ENCODE results near the gene TTC28.

TTC28 gene

GRCh38 chr22:28019881-28020861 lies 659.5 kb downstream of the TTC28 start:
- peak; percentile 78 for DNase-seq (ENCODE audit: low spot score)

DNA sequence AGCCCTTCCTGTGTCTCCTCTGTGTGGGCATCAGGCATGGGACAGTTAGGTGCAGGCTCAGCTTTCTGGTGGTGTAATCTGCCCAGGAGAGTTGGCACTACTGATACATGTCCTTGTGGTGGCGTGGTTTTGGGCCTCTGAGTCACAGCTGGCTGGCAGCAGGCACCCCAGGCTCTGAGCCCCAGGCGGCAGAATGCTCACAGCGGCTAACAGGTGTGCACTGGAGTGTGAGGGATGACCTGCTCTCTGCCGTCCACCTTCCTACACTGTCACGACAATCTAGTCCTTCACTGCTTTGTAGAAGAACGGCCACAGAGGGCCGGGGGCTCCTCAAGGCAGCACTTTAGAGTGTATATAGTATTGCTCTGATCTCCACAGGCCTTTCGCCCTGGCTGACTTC lies 660.3 kb downstream of the TTC28 start:
- DNase-seq (ENCODE audit: low spot score): no peak

DNA sequence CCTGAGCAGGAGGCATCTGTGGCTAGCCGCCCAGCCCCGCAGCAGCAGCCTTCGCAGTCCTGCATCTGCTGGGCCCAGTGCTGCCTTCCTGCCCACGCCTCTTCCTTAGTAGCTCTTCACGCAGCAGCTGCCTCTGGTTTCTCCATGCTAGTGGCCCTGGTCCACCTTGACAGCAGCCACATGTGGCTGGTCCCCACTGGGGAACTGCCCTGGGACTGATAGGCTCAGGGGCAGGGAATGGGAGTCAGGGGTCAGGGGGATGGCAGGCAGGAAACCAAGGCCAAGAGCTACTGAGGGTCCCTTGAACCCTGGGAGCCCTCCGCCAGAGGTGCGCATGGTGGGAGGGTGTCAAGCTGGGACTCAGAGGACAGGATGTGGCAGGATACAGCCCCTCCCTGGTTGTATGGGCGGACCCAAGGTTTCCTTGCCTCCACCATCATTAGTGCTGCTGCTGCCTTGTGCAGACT lies 661.1 kb downstream of the TTC28 start:
- no peak for DNase-seq (ENCODE audit: low spot score)

DNA sequence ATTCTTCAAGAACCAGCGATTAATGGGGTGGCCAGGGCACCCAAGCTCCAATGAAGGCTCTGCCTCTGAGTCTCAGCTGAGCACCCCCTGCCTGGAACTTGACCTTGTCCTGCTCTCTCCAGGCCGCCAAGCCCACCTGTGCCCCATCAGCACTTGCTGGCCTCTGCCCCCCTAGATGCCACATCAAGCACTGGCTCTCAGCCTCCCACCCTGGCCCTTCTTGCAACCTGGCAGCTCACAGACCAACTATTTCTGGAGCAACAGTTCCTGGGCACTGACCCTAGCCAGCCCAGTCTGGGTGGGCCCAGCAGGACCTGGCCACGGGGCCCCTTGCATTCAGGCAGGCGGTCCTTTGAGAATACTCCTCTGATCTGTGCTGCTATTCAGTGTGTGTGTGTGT lies 661.8 kb downstream of the TTC28 start:
- no peak for DNase-seq (ENCODE audit: low spot score)

- no peak for DNase-seq (ENCODE audit: low spot score)
Observed at GRCh38 chr22:28017558-28017820, 662.2 kb downstream of the TTC28 start.

DNA sequence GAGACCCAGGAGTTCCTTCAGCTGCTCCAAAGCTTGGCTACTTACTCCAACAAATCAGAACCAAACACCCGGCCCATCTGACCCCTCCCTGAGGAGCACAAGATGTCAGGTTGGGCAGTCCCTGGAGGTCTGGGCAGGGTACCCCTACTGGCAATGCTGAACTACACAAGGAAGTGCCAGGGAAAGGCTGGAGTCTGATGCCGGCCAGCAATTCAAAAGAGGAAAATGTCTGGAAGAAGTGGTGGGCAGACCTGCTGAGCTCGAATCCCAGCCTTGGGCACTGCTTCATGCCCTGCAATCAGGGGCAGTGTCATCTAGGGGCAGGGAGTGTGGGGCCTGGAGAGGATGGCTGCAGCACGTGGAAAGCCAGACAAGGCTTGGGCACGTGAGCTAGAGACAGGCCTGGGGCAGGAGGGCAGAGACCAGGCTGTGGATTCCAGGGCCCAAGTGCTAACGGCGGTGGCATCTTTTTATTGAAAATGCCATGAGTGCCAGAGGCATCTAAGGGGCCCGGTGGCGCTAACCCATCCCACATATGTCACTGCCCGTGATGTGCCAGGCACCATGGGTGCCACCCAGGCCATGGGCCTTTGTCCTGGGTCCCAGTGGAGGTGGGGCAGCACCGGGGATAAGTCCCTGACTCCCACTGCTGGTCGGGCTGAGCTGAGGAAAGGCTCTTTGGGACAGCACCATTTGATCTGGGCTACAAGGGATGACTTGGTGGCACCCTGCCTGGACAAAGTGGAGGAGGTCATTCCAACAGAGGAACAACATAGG lies 662.7 kb downstream of the TTC28 start:
- no peak for DNase-seq (ENCODE audit: low spot score)

DNA sequence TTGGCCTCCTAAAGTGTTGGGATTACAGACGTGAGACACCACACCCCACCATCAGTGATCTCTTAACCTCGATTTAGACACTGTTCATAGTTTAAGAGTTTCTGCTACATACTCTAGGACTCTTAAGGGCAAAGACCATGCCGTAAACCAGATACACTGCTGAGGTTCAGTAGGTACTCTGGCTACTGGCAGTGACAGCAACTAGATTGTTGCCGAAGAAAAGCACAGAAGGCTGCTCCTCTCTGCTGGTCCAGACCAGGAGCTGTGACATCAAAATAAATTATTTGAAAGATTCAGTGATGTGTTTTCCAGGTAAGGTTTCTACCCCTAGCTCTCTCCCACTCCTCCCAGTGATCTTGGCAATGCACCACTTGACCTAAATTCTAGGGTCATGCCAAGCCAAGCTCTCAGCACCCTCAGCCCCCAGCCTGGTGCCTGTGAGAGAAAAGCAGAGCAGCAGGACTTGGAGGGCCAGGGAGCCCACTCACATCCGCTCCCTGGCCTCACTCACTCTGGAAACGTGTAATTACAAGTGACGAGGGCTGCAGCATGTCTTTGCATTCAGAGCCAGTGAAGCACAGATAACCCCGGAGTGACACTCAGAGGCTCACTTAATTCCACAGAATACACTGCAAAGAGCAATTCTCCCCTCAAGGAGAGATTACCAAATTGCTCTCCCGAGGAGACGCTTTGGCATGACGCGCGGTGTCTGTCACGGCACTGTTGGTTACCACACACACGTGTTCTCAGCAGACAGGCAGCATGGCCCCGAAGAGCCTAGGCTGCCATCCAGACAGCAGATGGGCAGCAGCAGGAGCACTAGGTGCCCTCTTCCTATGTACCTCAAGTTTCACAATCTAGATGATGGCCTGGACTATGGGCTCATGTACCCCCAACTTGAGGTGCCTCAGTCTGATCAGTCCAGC lies 663.7 kb downstream of the TTC28 start:
- no peak for DNase-seq (ENCODE audit: low spot score)

- no peak for DNase-seq (ENCODE audit: low spot score)
Observed at GRCh38 chr22:28015046-28015425, 664.6 kb downstream of the TTC28 start.

DNA sequence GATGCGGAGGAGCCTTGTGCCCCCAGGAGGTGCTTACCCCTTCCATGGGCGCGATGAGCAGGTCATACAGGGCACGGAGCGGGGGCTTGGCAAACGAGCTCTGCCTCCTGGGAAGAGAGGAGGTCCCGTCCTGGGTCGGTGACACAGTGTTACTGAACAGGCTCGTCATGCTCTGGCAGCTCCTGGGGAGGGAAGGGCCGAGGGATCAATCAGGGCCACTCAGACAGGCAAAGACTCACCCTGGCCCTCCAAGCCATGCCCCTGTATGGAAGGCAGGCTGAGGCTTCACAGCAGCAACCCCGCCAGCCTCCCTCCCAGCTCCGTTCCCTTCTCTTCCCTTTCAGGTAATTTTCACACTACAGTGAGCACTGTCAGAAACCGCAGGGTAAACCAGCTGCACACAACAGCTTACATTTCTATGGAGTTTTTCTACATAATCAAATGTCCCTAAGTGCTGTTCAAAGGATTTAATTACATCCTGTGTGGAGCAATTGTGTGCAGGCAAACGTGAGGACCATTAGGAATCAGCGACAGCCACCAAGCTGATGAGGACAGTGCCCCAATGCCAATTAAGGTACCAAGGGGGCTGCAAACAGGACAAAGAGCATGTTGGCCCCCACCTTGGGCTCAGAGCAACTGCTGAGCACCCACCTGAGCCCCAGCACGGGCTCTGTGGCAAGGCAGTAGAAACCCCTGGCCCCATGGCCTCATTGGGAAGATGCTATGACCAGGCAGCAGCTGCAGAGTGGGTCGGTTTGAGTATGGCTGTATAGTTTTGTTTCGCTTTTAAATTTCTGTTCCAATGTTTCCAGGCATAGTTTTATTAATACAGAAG lies 665.2 kb downstream of the TTC28 start:
- DNase-seq (ENCODE audit: low spot score): no peak

DNA sequence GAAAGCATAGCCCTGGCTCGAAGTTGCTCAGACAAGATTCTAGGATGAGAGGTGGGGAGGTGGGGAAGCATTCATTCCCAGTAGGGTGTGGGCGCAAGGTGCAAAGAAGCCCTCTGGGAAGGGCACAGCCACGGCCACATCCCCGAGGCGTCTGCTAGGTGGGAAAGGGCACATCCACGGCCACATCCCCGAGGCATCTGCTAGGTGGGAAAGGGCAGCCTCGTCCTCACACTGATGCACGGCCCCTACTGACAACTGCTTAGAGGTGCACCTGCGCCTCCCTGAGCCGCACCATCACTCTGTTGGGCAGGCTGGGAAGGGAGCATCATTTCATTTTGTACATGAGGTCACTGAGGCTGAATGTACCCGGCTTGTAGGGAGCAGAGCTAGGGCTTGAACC lies 666.0 kb downstream of the TTC28 start:
- no peak for DNase-seq (ENCODE audit: low spot score)

DNA sequence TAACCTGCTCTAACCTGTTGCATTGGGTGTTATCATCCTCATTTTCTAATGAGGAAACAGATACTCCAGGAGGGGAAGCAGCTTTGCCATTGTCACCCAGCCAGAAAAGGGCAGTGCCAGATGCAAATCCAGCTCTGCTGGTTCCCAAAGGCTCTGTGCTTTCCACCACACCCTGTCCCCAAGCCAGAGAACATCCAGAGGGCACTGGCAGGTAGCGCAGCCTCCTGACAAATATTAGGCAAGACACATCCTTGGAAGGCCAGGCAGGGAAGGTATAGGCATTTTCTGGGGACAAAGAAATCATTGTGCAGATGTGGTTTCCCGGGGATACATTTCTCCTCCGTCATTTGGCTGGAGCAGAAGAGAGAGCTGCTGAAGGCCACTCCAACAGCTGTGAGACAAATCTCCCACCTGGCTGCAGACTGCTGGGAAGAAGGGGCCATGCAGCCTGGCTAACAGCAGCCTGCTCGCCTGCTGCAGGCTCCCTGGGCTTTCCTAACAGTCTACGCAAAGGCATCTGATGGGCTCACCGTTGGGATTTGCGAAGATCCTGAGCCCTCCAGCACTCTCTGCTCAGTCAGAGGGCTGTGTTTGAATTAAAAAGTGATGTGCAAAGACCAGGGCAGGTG lies 666.7 kb downstream of the TTC28 start:
- no peak for DNase-seq (ENCODE audit: low spot score)

GRCh38 chr22:28009272-28009827 lies 670.3 kb downstream of the TTC28 start:
- DNase-seq (ENCODE audit: low spot score): peak; percentile 87

DNA sequence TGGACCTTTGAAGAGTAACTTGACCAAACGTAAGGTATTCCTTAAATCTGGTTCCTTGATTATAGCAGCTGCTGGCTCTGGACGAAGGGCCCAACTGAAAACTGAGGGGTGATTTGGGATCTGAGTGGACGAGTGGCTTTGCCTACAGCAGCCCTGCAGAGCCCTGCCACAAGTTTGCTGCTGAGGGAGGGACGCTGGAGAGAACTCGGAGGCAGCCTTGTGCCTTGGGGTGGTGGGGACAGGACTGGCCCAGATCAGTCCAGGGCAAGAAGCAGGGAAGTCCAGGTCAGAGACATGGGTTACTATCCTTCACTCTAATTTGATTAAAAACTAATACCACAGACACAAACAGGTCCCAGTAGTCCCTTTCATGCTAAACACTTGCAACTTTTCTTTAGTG lies 671.0 kb downstream of the TTC28 start:
- DNase-seq (ENCODE audit: low spot score): no peak

GRCh38 chr22:28008056-28008455 lies 671.6 kb downstream of the TTC28 start:
- DNase-seq (ENCODE audit: low spot score): no peak

DNA sequence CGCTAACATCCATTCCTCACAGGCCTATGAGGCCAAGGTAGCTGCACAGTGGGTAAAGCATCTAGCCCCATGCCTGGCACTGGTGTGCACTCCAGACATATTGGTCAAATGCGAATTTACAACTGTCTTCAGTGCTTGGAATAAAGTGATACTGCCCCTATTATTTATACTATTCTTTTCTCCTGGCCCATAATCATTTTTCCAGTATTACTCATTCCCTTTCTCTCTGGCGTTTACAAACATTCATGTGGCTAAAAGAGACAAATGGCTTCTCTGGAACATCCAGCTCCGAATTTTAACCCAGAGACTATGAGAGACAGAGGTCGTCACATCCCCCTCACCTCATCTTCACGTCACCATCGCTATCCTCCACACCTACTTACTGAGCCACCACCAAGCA lies 673.4 kb downstream of the TTC28 start:
- no peak for DNase-seq (ENCODE audit: low spot score)

GRCh38 chr22:28005513-28005912 lies 674.1 kb downstream of the TTC28 start:
- no peak for DNase-seq (ENCODE audit: low spot score)

- DNase-seq (ENCODE audit: low spot score): no peak
Observed at GRCh38 chr22:28004021-28004420, 675.6 kb downstream of the TTC28 start.

- no peak for DNase-seq (ENCODE audit: low spot score)
Observed at GRCh38 chr22:28002863-28003565, 676.6 kb downstream of the TTC28 start.

- no peak for DNase-seq (ENCODE audit: low spot score)
Observed at GRCh38 chr22:28002181-28002700, 677.4 kb downstream of the TTC28 start.
